Retinal pigment epithelial cell (primary cell): ENCODE data around the gene DHH.
A peak's percentile ranks its signal among the peaks of the same experiment; 100 is the strongest.

Experiments used
- DNase-seq: peaks from one replicate; pipeline ENCODE4 v3.0.0-alpha.2; 2010; ENCODE audit warnings: low read depth
- H3K4me3 ChIP-seq: 2 replicates; pipeline ENCODE4 v1.5.1; 2011; ENCODE audit warnings: mild to moderate bottlenecking, low read length, control low read depth, moderate library complexity
- TF ChIP-seq, protein P1 (sequence below): conservative IDR thresholded peaks from 2 replicates; pipeline ENCODE4 v1.5.1; 2011; ENCODE audit warnings: low read depth, low read length, control low read depth, inconsistent platforms

The DHH gene

DNA sequence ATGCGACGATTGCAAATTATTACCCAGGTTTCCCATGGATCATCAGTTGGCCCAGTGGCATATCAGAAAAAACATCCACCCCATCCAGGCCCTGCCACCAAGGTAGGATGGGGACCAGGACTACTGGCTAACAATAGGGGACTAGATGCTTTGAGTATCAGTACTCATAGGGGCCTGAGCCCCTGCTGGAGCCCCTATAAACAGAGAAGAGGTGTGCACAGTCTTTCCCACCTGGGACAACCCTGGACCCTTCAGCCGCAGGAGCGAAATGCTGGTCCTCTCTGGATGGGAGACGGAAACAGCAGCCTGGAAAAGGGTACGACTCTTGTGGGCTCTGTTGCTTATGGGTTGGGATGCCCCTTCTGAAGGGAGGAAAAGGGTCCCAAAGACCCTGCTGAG is 5.7 kb downstream of the DHH start:
- no peak overlapping the region for H3K4me3 ChIP-seq
- DNase-seq, result no peak

GRCh38 chr12:49088150-49088931 is 6.3 kb downstream of the DHH start:
- H3K4me3 ChIP-seq, result no peak overlapping the region
- TF ChIP-seq, protein P1, sequence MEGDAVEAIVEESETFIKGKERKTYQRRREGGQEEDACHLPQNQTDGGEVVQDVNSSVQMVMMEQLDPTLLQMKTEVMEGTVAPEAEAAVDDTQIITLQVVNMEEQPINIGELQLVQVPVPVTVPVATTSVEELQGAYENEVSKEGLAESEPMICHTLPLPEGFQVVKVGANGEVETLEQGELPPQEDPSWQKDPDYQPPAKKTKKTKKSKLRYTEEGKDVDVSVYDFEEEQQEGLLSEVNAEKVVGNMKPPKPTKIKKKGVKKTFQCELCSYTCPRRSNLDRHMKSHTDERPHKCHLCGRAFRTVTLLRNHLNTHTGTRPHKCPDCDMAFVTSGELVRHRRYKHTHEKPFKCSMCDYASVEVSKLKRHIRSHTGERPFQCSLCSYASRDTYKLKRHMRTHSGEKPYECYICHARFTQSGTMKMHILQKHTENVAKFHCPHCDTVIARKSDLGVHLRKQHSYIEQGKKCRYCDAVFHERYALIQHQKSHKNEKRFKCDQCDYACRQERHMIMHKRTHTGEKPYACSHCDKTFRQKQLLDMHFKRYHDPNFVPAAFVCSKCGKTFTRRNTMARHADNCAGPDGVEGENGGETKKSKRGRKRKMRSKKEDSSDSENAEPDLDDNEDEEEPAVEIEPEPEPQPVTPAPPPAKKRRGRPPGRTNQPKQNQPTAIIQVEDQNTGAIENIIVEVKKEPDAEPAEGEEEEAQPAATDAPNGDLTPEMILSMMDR, result peak; percentile 92
- DNase-seq, result peak; percentile 93

More for the DNA sequence above, 5.7 kb downstream of the DHH start:
- TF ChIP-seq, protein P1, result no peak

- no peak for DNase-seq
- H3K4me3 ChIP-seq, result no peak overlapping the region
- TF ChIP-seq, protein P1, result no peak
These were observed 8.5 kb downstream of the DHH start for GRCh38 chr12:49086116-49086515.

- TF ChIP-seq, protein P1, result no peak
- DNase-seq, result no peak
- no peak overlapping the region for H3K4me3 ChIP-seq
These were observed 10.2 kb downstream of the DHH start for GRCh38 chr12:49084438-49084837.

- TF ChIP-seq, protein P1, result no peak
- H3K4me3 ChIP-seq, result no peak overlapping the region
- DNase-seq, result no peak
These were observed 14.8 kb downstream of the DHH start for GRCh38 chr12:49079793-49080192.

GRCh38 chr12:49070971-49071370 is 23.6 kb downstream of the DHH start:
- TF ChIP-seq, protein P1, result no peak
- DNase-seq, result no peak
- H3K4me3 ChIP-seq, result no peak overlapping the region
